Raji (cell line): Measurements from ENCODE around the gene DKKL1.

Source experiments
- POLR2A ChIP-seq: IDR thresholded peaks from 2 replicates; pipeline ENCODE4 v1.6.1; 2011; ENCODE audit warnings: low read depth, low read length, control low read depth; ENCODE audit not compliant: insufficient read depth

The DKKL1 gene

DNA sequence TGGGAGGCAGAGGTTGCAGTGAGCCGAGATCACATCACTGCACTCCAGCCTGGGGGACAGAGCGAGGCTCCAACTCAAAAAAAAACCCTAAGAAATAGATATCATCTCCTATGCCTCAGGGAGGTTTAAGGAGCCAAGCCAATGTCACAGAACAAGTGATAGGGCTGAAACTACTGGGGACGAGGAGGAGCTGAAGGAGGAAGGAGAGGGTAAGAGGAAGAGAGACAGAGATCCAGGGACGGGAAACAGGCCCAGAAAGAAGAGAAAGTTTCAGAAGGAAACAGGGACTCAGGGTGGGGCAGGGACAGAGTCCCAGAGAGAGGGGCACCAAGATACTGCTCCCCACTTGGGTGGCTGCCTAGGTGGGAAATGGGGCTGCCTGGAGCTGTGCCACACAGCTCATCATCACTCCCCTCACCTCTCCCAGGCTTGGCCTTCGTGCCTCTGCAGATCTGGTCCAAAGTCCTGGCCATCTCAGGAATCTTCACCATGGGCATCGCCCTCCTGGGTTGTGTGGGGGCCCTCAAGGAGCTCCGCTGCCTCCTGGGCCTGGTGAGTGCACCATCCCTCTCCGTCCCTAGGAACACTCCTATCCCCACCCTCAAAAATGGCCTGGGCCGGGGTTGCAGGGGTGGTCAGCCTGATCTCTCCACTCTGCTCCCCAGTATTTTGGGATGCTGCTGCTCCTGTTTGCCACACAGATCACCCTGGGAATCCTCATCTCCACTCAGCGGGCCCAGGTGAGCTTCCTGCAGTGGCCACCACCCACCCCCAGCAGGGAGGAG is 27.0 kb upstream of the DKKL1 start:
- TF ChIP-seq POLR2A, result no peak

DNA sequence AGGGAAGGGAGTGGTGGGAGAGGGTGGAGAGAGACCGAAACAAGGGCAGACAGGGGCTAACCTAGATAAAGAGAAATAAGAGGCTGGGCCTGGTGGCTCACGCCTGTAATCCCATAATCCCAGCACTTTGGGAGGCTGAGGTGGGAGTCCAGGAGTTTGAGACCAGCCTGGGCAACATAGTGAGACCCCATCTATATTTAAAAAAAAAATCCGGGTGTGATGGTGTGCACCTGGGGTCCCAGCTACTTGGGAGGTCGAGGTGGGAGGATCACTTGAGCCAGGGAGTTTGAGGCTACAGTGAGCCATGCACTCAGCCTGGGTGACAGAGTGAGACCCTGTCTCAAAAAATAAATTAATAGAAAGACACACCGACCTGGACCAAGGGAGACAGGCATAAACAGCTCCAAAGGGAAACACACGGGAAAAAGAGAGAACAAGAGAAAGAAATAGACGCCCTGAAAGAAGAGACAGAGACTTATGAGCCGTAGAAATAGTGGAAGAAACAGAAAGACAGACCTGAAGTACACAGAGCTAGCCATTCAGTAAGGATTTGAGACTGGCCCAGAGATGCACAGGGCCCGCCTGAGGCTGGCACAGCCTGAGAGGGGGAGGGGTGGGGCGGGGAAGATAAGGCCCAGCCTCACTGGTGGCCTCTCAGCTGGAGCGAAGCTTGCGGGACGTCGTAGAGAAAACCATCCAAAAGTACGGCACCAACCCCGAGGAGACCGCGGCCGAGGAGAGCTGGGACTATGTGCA is 26.2 kb upstream of the DKKL1 start:
- 0 out of 2 replicates have a peak, but pooled peaks have one; percentile 20 for TF ChIP-seq POLR2A

DNA sequence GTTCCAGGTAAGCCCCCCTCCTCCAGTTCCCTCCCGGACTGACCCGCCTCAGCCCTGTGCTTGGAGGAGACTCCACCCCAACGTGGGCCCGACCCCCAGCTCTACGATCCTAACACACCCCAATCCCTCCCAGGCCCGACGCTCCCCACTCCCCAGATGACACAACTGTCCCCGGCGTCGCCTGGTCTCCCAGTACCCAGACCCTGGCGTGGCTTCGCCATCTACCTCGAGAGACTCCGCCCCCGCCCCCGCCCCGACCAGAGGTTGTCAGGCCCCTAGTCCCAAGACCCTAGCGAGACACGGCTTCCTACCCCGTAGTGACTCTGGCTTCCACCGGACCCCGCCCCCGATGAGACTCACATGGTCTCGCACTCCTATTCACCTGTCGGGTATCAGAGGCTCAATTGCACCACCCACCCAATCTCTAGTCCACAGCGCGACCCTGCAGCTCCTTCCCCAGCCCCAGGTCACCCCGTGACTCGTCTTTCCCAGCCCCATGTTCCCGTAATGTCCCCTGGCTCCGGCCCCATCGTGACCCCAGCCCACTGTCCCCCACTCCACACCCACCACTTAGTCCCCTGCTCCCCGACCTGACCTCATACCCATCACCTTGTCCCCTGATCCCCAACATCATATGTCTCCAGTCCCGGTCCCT is 25.5 kb upstream of the DKKL1 start:
- TF ChIP-seq POLR2A, result no peak

DNA sequence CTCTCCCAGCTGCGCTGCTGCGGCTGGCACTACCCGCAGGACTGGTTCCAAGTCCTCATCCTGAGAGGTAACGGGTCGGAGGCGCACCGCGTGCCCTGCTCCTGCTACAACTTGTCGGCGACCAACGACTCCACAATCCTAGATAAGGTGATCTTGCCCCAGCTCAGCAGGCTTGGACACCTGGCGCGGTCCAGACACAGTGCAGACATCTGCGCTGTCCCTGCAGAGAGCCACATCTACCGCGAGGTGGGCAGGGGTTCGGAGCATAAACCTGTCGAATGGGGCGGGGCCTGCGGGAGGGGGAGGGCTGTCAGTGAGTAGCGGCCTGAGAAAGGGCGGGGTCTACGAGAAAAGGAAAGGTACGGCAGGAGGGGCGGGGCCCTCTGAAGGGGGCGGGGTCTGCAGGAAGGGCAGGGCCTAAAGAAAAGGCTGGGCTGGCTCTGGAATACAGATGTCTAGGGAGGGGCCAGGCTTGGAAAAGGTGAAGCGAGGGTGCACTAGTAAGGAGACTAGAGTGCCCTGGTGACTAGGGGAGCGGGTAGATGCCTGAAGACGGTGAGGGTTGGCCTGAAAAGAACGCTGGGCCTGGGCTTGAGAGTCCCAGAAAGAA is 24.9 kb upstream of the DKKL1 start:
- no peak for TF ChIP-seq POLR2A

DNA sequence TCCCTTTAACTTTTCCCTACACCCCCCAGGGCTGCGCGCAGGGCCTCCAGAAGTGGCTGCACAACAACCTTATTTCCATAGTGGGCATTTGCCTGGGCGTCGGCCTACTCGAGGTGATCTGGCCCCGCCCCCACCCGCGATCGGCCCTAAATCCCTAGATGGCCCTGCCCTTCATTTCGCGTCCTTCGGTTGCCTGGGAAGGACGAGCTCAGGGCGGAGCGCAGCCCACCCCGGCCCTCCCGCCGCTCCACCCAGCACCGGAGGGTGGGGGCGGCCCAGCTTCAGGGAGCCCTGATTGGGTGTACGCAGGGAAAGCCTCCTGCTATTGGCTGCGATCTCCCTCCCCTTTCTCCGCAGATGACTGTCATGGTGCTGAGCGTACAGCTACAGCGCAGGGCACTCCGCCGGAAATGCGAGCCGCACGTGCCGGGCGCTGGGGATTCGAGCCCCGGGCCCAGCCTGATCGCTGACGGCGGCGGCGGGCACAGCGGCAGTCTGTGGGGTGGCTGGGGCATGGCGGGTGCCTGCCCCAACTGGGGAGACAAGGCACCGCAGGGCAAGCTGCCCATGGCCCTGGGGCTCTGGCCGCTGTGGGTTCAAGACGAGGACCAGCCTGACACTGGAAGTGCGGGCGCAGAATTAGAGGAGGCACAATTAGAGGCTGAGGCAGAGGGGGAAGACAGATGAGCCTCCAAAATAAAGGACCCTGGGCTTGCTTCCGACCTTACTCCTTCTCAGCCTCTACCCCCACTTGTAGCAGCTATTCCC is 24.2 kb upstream of the DKKL1 start:
- no peak for TF ChIP-seq POLR2A

DNA sequence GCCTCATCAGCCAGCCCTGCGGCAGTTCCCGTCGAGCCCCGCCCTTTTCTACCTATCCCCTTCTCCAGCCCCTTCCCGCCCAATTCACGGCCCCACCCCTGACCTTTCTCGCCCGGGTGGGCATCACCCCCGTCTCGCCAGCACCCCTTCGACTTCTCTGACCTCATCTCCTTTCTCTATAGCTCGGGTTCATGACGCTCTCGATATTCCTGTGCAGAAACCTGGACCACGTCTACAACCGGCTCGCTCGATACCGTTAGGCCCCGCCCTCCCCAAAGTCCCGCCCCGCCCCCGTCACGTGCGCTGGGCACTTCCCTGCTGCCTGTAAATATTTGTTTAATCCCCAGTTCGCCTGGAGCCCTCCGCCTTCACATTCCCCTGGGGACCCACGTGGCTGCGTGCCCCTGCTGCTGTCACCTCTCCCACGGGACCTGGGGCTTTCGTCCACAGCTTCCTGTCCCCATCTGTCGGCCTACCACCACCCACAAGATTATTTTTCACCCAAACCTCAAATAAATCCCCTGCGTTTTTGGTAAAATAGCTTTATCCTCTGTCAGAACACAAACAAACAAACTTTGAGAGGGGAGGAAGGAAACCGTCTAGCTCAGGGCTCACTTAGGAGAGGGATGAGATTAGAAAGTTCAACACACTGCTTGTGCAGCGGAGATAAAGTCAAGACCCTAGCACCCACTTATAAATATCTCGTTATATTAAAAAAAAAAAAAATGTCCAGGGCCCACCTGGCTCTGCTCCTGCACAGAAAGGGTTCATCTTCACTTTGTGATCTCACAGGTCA is 23.4 kb upstream of the DKKL1 start:
- TF ChIP-seq POLR2A, result peak; percentile 57

DNA sequence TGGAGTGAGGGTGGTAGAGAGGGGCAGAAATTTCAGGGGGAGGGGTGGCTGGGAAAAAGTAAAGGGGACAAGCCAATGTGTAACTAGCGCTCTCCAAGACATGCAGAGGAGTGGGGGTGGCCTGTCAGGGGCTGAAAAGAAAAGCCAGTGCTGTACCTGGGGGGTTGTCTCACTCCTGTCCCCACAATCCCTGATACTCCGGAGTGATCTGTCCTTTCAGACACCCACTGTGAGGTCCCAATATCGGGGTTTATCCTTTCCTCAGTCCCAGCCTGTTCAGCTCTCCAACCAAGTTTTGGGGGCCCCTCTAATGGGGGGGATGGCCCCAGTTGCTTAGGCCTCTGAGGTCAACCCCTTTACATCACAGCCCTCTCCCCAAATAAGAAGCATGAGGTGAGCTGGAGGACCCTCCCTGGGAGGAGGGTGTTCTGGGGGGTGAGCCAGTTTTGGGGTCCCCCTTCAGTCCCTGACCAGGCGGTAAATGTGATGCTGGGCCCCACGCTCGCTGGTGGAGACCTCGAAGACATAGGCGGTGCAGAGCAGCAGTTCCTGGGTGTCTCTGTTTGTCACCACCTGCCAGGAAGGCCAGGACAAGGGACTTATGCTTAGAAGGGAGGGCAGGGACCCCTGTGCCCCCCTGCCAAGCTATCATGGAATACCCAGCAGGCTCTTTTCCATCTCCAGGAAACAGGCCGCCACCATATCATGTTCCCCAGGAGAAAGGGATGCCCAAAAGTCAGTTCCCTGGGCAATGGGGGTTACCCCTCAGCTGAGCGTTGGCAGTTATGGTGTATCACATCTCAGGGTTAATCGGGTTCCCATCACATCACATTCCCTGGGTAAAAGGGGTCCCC is 22.6 kb upstream of the DKKL1 start:
- TF ChIP-seq POLR2A, result 0 out of 2 replicates have a peak, but pooled peaks have one; percentile 28

DNA sequence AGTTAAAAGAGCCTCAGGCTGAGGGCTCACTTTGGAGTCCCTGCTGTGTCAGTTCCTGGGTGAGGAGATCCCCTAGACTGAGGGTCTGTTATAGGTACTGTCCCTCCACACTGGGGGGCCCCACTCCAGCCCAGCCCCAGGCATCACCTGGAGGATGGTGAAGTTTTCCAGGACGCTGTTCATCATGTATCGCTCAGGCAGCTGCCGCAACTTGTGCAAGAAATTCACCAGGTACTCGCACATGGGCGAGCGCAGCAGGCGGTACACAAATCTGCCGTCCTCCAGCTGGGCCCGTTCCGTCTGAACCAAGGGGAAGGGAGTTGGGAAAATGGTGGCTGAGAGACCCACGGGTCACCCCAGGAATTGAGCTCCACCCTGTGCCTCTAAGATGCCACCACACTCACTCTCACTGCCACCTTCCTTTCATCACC is 21.4 kb upstream of the DKKL1 start:
- TF ChIP-seq POLR2A, result 0 out of 2 replicates have a peak, but pooled peaks have one; percentile 19

DNA sequence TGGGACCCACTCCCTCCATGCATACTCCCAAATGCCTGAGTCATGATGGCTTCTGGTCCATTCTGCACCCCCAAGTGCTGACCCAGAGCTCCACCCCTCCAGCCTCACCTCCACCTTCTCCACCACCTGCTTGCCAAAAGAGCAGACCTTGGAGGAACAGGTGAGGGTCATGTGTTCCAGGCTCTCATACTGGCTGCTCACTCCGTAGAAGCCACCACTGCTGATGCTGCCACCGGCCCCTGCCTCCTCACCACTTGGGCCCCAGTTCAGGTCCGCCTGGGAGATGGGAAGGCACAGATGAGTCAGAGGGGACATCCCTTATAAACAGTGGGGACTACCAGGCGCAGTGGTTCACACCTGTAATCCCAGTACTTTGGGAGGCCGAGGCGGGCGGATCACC is 20.6 kb upstream of the DKKL1 start:
- no peak for TF ChIP-seq POLR2A

DNA sequence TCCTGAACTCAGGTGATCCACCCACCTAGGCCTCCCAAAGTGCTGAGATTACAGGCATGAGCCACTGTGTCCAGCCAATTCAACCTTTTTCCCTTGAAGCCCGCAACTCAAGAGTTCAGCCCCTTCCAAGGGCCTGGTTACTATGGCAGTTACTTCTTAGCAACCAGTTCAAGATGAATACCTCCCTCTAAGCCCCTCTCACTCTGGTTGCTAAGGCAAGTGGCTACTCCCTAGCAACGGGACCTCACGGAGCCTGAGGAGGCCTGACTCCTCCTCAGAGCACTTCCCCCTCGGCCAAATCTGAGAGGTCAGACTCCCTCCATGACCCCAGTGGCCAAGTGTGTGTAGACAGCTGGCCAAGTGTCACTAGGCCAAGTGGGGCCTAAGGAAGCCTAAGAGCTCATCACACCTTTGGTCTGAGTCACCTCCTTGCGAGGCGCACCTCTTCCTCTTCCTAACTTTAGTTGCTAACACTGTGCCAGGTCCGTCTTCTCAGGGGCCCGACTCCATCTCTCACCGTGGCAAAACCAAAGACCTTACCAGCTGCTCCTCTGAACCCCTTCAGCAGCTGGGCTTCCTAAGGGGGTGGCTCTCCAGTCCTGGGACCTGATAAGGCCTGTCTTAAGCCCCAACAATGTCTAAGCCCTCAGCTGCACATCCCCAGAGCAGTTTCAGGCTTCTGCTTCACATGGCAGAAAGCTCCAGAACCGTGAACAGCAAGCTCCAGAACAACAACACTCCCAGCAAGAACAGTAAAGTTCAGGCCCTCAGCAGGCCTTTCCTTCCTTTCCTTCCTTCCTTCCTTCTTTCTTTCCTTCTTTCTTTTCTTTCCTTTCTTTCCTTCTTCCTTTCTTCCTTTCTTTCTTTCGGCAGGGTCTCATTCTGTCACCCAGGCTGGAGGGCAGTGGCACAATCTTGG is 18.9 kb upstream of the DKKL1 start:
- TF ChIP-seq POLR2A, result no peak

DNA sequence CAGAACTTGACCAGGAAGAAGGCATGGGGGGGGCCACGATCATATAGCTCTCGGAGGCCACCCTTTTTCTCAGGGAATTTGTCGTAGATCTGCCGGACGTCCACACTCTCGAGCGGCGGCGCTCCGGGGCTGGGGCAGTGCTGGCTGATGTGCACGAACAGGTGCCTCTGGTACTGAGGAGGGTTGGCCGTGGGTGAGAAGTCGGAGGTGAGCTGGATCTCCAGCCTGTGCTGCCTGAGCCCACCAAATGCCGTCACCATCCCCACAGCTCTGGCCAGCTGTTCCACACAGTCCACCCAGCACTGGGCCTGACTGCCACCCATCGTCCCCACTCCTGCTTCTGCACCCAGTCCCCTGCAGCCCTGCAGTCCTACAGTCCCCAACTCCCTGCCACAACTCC is 16.5 kb upstream of the DKKL1 start:
- no peak for TF ChIP-seq POLR2A

DNA sequence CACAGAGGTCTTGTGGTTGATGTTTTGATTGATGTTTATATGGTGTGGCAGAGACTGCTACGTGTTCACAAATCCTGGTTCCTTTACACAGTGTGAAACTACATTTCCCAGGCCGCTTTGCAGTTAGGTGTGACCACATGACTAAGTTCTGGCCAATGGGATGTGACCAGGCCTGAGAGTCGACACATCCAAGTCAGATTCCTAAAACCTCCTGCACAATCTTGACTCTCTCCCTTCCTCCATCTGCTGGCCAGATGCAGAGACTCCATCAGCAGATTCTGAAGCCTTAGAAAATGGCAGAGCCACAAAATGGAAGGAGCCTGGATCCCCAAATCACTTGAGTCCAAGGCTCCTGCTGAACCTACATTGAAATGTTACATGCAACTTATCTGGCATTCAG is 15.8 kb upstream of the DKKL1 start:
- TF ChIP-seq POLR2A, result no peak
